Suprapubic skin (tissue), 4 donors: Measurements from ENCODE around the gene FLT4.

Experiments
- POLR2A ChIP-seq, 2 donors: fragments of 450-650 bp; IDR thresholded peaks; one replicate each; pipeline ENCODE4 v1.6.1; 2017; ENCODE audit warnings: antibody characterized with exemption in 2 of 2, mild to moderate bottlenecking in 2 of 2, moderate library complexity in 2 of 2
- POLR2AphosphoS5 ChIP-seq, 3 donors: sonication (generic); formaldehyde crosslinking; IDR thresholded peaks; one replicate each; pipeline ENCODE4 v1.6.1; 2017; ENCODE audit warnings: antibody characterized with exemption in 3 of 3

DNA sequence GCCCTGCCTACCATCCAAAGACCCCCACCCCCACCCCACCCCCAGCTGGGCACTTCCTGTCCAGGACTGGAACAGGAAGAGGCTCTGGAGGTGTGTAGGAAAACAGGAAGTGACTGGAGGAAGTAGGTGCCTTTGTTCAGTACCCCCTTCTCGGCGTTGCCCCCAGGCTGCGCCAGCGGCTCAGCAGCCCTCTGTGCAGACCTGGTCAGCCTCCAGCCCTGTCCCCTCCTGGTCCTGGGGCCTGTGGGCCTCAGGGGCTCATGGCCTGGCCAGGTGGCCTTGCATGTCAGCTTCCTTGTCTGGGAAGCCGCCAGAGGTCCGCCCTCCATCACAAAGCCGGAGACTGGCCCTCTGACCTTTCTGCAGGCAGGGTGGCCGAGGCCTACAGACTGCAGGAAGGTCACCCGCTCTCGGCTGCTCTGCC lies 26.0 kb downstream of the FLT4 start:
- TF ChIP-seq POLR2A (IDR thresholded peaks at IDR 0.05): no peak
- no peak for TF ChIP-seq POLR2AphosphoS5 (IDR thresholded peaks at IDR 0.05)
